K562 (cell line): ENCODE results near the gene MAGI3. TPM values are rescaled to one million over a fixed set of nuclear protein-coding genes. Genes with fewer than 3 reads are reported as not detected.

Source experiments
- ATAC-seq: fragments of 200-7000 bp; cut with Tn5 transposase; 3 replicates; pipeline ENCODE4 v1.9.1; 2020; ENCODE audit warnings: moderate library complexity
- BruUV-seq: library from RNA; stranded (reverse); fragments of 400-500 nt; replicated peaks from 2 replicates; lab custom pipeline; 2021; lab: Mats Ljungman, UMichigan
- CTCF ChIA-PET: fragments of 300-600 bp; formaldehyde crosslinking; extraction: SDS; loops from one replicate; lab custom pipeline; 2021; ENCODE audit warnings: low intra/inter-chr PET ratio; lab: Yijun Ruan, JAX
- POLR2A ChIA-PET: fragments of 300-600, 350-650 bp; sonication (Branson Sonifier 250); formaldehyde crosslinking; extraction: SDS; loops from one replicate; lab custom pipeline; 2021; ENCODE audit warnings: antibody characterized with exemption, inconsistent platforms; lab: Yijun Ruan, JAX
- DNase-seq, 4 experiments: peaks; one replicate each; pipeline versions ENCODE4 v3.0.0 to v3.0.0-alpha.2; 2011 to 2018; ENCODE audit warnings: low spot score in 3 of 4, mixed read lengths in 3 of 4; ENCODE audit errors: extremely low read depth in 1 of 4
- FAIRE-seq: peaks from 2 replicates; lab custom pipeline; 2011; peaks lifted over from hg19 to GRCh38; lab: Jason Lieb, UNC
- H2AFZ ChIP-seq: 2 replicates; pipeline ENCODE4 v1.6.0; 2011; ENCODE audit warnings: low read depth, low read length, control low read depth, inconsistent platforms
- H3K27ac ChIP-seq: fragments of 200-600 bp; 3 replicates; pipeline ENCODE4 v1.8.0; 2011; ENCODE audit warnings: low read depth, mild to moderate bottlenecking, control low read depth, inconsistent platforms, low read length, moderate library complexity, mixed read lengths; ENCODE audit errors: extremely low read depth
- H3K27me3 ChIP-seq, 2 experiments: fragments of 300-600 bp in 1 of 2; 2 replicates in 1 of 2; 3 replicates in 1 of 2; pipeline versions ENCODE4 v1.6.0 to v1.8.0; 2011; ENCODE audit warnings: inconsistent platforms in 2 of 2, low read length in 2 of 2, mild to moderate bottlenecking in 1 of 2, mixed read lengths in 1 of 2, moderate library complexity in 1 of 2; ENCODE audit not compliant: control insufficient read depth in 2 of 2, insufficient read depth in 2 of 2
- H3K36me3 ChIP-seq: fragments of 300-600 bp; 3 replicates; pipeline ENCODE4 v1.8.0; 2011; ENCODE audit warnings: mild to moderate bottlenecking, low read length, inconsistent platforms; ENCODE audit not compliant: control insufficient read depth, insufficient read depth
- H3K4me1 ChIP-seq, 2 experiments: fragments of 200-600 bp in 1 of 2; replicated peaks in 1 of 2; 2 replicates in 1 of 2; 3 replicates in 1 of 2; pipeline versions ENCODE4 v1.5.1 to v1.8.0; 2011; ENCODE audit warnings: inconsistent platforms in 2 of 2, low read length in 2 of 2, mild to moderate bottlenecking in 1 of 2, mixed read lengths in 1 of 2, moderate library complexity in 1 of 2; ENCODE audit not compliant: control insufficient read depth in 2 of 2, insufficient read depth in 2 of 2
- H3K4me2 ChIP-seq: 2 replicates; pipeline ENCODE4 v1.6.1; 2011; ENCODE audit warnings: low read length, control low read depth, inconsistent platforms, mixed read lengths; ENCODE audit not compliant: insufficient read depth
- H3K4me3 ChIP-seq: fragments of 200-600 bp; sonication (generic), shearing (Covaris generic); 2 replicates; pipeline ENCODE4 v1.5.1; 2016; ENCODE audit warnings: control low read depth, inconsistent platforms
- H3K79me2 ChIP-seq: fragments of 200-600 bp; 3 replicates; pipeline ENCODE4 v1.8.0; 2011; ENCODE audit warnings: low read length, inconsistent platforms; ENCODE audit not compliant: control insufficient read depth, insufficient read depth
- H3K9ac ChIP-seq, 2 experiments: 2 replicates each; pipeline versions ENCODE4 v1.6.0 to v1.6.1; 2011; ENCODE audit warnings: low read depth in 2 of 2, low read length in 2 of 2, control low read depth in 1 of 2, inconsistent platforms in 1 of 2, mild to moderate bottlenecking in 1 of 2, mixed read lengths in 1 of 2; ENCODE audit not compliant: insufficient read depth in 1 of 2
- H3K9me1 ChIP-seq: one replicate; pipeline ENCODE4 v1.6.0; 2011; ENCODE audit warnings: inconsistent platforms, mild to moderate bottlenecking, low read length, moderate library complexity; ENCODE audit not compliant: control insufficient read depth, insufficient read depth
- H3K9me3 ChIP-seq: replicated peaks from 2 replicates; pipeline ENCODE4 v1.5.1; 2011; ENCODE audit warnings: low read depth, low read length, inconsistent platforms; ENCODE audit not compliant: control insufficient read depth, insufficient read depth
- H4K20me1 ChIP-seq: replicated peaks from 2 replicates; pipeline ENCODE4 v1.6.1; 2011; ENCODE audit warnings: low read length, inconsistent platforms, mixed read lengths; ENCODE audit not compliant: control insufficient read depth, insufficient read depth
- CBX3 ChIP-seq, 2 experiments: IDR thresholded peaks; 1 replicate in 1 of 2; 2 replicates in 1 of 2; pipeline ENCODE4 v1.6.1; 2012; ENCODE audit warnings: inconsistent platforms in 2 of 2, low read length in 2 of 2, borderline replicate concordance in 1 of 2, control low read depth in 1 of 2
- JUND ChIP-seq, 2 experiments: IDR thresholded peaks; 2 replicates in 1 of 2; 3 replicates in 1 of 2; pipeline ENCODE4 v1.6.1; 2011; ENCODE audit warnings: borderline replicate concordance in 2 of 2, low read depth in 2 of 2, low read length in 2 of 2, improper control_type of control experiment in 1 of 2, missing biosample characterization in 1 of 2, missing genetic modification characterization in 1 of 2, missing genetic modification reagents in 1 of 2
- KDM2B ChIP-seq: fragments of 250-450 bp; sonication (Bioruptor Pico); IDR thresholded peaks from 2 replicates; pipeline ENCODE4 v1.8.0; 2021; ENCODE audit warnings: mild to moderate bottlenecking, moderate library complexity
- PML ChIP-seq: IDR thresholded peaks from 2 replicates; pipeline ENCODE4 v1.6.1; 2012; ENCODE audit warnings: low read length, inconsistent platforms
- POLR2AphosphoS2 ChIP-seq: IDR thresholded peaks from 2 replicates; pipeline ENCODE4 v1.6.1; 2012; ENCODE audit warnings: low read length, improper control_type of control experiment
- SIN3A ChIP-seq, 2 experiments: fragments of 150-350 bp in 1 of 2; IDR thresholded peaks; 2 replicates each; pipeline ENCODE4 v1.6.1; 2011 to 2016; ENCODE audit warnings: borderline replicate concordance in 2 of 2, low read depth in 2 of 2, low read length in 2 of 2, mild to moderate bottlenecking in 2 of 2, moderate library complexity in 2 of 2; ENCODE audit not compliant: control insufficient read depth in 1 of 2
- SNIP1 ChIP-seq: fragments of 450-650 bp; IDR thresholded peaks from 2 replicates; pipeline ENCODE4 v1.7.1; 2017; ENCODE audit warnings: low read depth, mild to moderate bottlenecking
- SRSF1 ChIP-seq: fragments of 200-400 bp; formaldehyde crosslinking; IDR thresholded peaks from 2 replicates; pipeline ENCODE4 v1.6.1; 2017; ENCODE audit warnings: mild to moderate bottlenecking, low read depth, low read length, moderate library complexity
- ZKSCAN1 ChIP-seq: fragments of 150-350 bp; IDR thresholded peaks from 2 replicates; pipeline ENCODE4 v1.6.1; 2016; ENCODE audit warnings: low read depth, low read length
- ZNF316 ChIP-seq: fragments of 450-650 bp; IDR thresholded peaks from 2 replicates; pipeline ENCODE4 v1.6.1; 2016
- ZNF764 ChIP-seq: fragments of 250-450 bp; sonication (Bioruptor Pico); IDR thresholded peaks from 2 replicates; pipeline ENCODE4 v1.4.0; 2020; ENCODE audit warnings: low read depth, mild to moderate bottlenecking, moderate library complexity
- ZNF79 ChIP-seq: fragments of 250-450 bp; sonication (Bioruptor Pico); IDR thresholded peaks from 2 replicates; pipeline ENCODE4 v1.4.0; 2020; ENCODE audit warnings: low read depth, mild to moderate bottlenecking, moderate library complexity
- WGBS: fragments of 100-300 bp; shearing (Covaris generic); methylation state at CpG from one replicate; pipeline ENCODE4 v1.1.6; 2016; ENCODE audit warnings: low coverage, mixed read lengths; ENCODE audit not compliant: insufficient coverage; ENCODE audit errors: missing lambda C conversion rate; 5-methylcytosine and 5-hydroxymethylcytosine counted together
- in situ Hi-C: fragments of 300-500 bp; cut with MboI; formaldehyde crosslinking; loops from 4 replicates; pipeline ENCODE4 v1.15.0; 2018; ENCODE audit warnings: inconsistent platforms, mixed read lengths
- intact Hi-C: fragments of 100-400 bp; cut with micrococcal nuclease; formaldehyde crosslinking; loops from 2 replicates; pipeline ENCODE4 v1.14.2; 2022
- polyA plus RNA-seq, 8 experiments: library from polyadenylated mRNA; depleted of rRNA in 4 of 8; stranded (reverse) in 5 of 8; unstranded in 3 of 8; fragments of >200 nt; fragmentation: Nextera tagmentation in 2 of 8; fragmentation: Illumina TruSeq in 1 of 8; extraction: Ambion mirVana in 2 of 8; extraction: Trizol in 1 of 8; gene quantifications; 2 replicates each; pipeline versions ENCODE4 v1.2.1 to v1.2.3, GENCODE V29; 2011 to 2014; ENCODE audit warnings: inconsistent platforms in 1 of 8, missing spikeins in 1 of 8
- total RNA-seq, 7 experiments: library from RNA; depleted of rRNA in 6 of 7; stranded (reverse); fragments of >200 nt in 6 of 7; fragmentation: Illumina TruSeq in 2 of 7; extraction: Trizol in 2 of 7; gene quantifications; 2 replicates each; pipeline versions ENCODE4 v1.2.1 to v1.2.3, GENCODE V29; 2011 to 2021; ENCODE audit warnings: low replicate concordance in 1 of 7
- TF ChIP-seq, protein P1 (sequence below): fragments of 250-450 bp; sonication (Bioruptor Pico); IDR thresholded peaks from 2 replicates; pipeline ENCODE4 v1.5.1; 2021; ENCODE audit warnings: mild to moderate bottlenecking
- TF ChIP-seq, protein P2 (sequence below): fragments of 450-650 bp; formaldehyde crosslinking; IDR thresholded peaks from 2 replicates; pipeline ENCODE4 v1.4.0; 2020; ENCODE audit warnings: mild to moderate bottlenecking, moderate library complexity

MAGI3 gene
- total and polyA plus RNA-seq, 9 of the 15 experiments (the other 6 are each of a cell fraction or from before 2014, with no cell fraction given) = 1.0 to 8.6 (median 5.5) TPM

DNA sequence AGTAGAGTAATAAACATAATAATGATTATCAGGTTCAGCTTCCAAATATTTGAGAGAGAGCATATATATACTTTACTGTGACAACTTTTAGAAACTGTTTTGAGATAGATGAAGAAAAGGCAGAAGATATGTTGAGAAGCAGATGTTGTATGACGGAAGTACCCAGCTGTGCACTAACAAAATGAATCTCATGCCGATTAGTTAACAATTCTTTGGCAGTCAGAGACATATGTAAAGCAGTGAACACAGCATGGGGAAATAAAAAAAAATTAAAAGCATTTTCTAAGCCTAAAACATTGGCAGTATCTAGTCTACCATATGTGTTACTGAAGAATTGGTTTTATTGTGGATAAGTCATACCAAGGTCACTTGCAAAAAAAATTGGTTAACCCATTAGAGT lies 51.8 kb downstream of the MAGI3 start:
- POLR2A ChIA-PET = no interaction called here
- Histone ChIP-seq H2AFZ (no peak overlapping the region), H3K79me2 (no peaks in the 10 kb centered on the region), H3K9me3 (no peaks in the 10 kb centered on the region), H3K4me1 (no peaks in the 10 kb centered on the region), H3K36me3 (no peaks in the 10 kb centered on the region), H3K27me3 (no peaks in the 10 kb centered on the region), H3K9me1 (no peaks in the 10 kb centered on the region), H3K27ac (no peak overlapping the region), H4K20me1 (no peaks in the 10 kb centered on the region), H3K9ac (no peak overlapping the region), H3K4me3 (no peak overlapping the region), H3K4me2 (no peak overlapping the region)
- ATAC-seq (no peak), DNase-seq (no peak), FAIRE-seq (no peak)
- CTCF ChIA-PET = no interaction called here
- BruUV-seq = no TSS peak
- intact Hi-C loops (no loop called here), in situ Hi-C loops (no loop called here)
- no peak for TF ChIP-seq ZNF79 (CRISPR knock-in tag)
- 14% methylated on average over 2 of the region's 2 CpGs for WGBS

DNA sequence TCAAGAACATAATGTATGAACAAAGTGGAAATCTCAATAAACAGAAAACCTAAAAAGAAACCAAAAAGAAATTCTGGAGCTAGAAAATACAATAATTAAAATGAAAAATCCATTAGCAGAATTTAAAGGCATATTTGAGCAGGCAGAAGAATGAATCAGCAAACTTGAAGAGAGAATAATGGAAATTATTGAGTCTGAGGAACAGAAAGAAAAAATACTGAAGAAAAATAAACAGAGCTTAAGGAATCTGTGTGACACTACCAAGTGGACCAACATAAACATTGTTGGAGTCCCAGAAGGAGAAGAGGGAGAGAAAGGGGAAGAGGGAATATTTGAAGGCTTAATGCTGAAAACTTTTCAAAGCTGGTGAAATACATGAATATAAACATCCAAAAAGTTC lies 54.5 kb downstream of the MAGI3 start:
- Histone ChIP-seq H3K9me3 (no peaks in the 10 kb centered on the region), H3K4me1 (no peaks in the 10 kb centered on the region), H3K4me2 (no peak overlapping the region), H3K27me3 (no peaks in the 10 kb centered on the region), H3K27ac (no peak overlapping the region), H3K9me1 (no peaks in the 10 kb centered on the region), H4K20me1 (no peaks in the 10 kb centered on the region), H3K9ac (no peak overlapping the region), H3K4me3 (no peak overlapping the region), H2AFZ (no peak overlapping the region), H3K36me3 (no peaks in the 10 kb centered on the region), H3K79me2 (no peaks in the 10 kb centered on the region)
- DNase-seq = no peak
- FAIRE-seq = no peak
- ChIA-PET POLR2A (interaction anchor here (0.6 kb wide), 1 partner anchor 16 kb away, joined by 3 read pairs; no protein-coding TSS in a partner anchor), CTCF (no interaction called here)
- intact Hi-C loops = no loop called here
- BruUV-seq = no TSS peak
- no peak for ATAC-seq
- in situ Hi-C loops = no loop called here
- TF ChIP-seq, protein P1, sequence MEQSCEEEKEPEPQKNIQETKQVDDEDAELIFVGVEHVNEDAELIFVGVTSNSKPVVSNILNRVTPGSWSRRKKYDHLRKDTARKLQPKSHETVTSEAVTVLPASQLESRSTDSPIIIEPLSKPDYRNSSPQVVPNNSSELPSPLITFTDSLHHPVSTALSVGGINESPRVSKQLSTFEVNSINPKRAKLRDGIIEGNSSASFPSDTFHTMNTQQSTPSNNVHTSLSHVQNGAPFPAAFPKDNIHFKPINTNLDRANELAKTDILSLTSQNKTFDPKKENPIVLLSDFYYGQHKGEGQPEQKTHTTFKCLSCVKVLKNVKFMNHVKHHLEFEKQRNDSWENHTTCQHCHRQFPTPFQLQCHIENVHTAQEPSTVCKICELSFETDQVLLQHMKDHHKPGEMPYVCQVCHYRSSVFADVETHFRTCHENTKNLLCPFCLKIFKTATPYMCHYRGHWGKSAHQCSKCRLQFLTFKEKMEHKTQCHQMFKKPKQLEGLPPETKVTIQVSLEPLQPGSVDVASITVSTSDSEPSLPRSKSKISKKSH (CRISPR knock-in tag) = no peak
- no peak for TF ChIP-seq SIN3A (IDR thresholded peaks at IDR 0.05; ENCODE audit: borderline replicate concordance in 2 of 2, control insufficient read depth in 1 of 2, low read depth in 2 of 2, low read length in 2 of 2)
- TF ChIP-seq ZNF764 = no peak
- TF ChIP-seq, protein P2, sequence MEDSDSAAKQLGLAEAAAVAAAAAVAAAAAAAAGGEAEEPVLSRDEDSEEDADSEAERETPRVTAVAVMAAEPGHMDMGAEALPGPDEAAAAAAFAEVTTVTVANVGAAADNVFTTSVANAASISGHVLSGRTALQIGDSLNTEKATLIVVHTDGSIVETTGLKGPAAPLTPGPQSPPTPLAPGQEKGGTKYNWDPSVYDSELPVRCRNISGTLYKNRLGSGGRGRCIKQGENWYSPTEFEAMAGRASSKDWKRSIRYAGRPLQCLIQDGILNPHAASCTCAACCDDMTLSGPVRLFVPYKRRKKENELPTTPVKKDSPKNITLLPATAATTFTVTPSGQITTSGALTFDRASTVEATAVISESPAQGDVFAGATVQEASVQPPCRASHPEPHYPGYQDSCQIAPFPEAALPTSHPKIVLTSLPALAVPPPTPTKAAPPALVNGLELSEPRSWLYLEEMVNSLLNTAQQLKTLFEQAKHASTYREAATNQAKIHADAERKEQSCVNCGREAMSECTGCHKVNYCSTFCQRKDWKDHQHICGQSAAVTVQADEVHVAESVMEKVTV (CRISPR knock-in tag) = no peak
- no peak for TF ChIP-seq SNIP1
- no peak for TF ChIP-seq ZKSCAN1
- TF ChIP-seq POLR2AphosphoS2 = no peak
- peak; percentile 41; the same call in 1 of the 2 replicates for TF ChIP-seq ZNF316
- 0 out of 3 replicates have a peak, but pooled peaks of 1 of the 2 experiments have one; percentile 34 for TF ChIP-seq CBX3 (IDR thresholded peaks at IDR 0.05; ENCODE audit: borderline replicate concordance in 1 of 2, low read length in 2 of 2)
- no peak for TF ChIP-seq SRSF1
- no peak for TF ChIP-seq JUND (IDR thresholded peaks at IDR 0.05; ENCODE audit: borderline replicate concordance, low read depth, low read length)
- no peak for TF ChIP-seq JUND (tag; IDR thresholded peaks at IDR 0.05; ENCODE audit: borderline replicate concordance, low read depth, low read length)
- no peak for TF ChIP-seq KDM2B (CRISPR knock-in tag)
- TF ChIP-seq PML = no peak
